ENCODE data around the gene CEP104. TPM values are rescaled to one million over a fixed set of nuclear protein-coding genes. Genes with fewer than 3 reads are reported as not detected.

Gene CEP104
- polyA plus RNA-seq, 3 donors = 8.3 to 25.1 (median 13.0) TPM

- peaks cover 13 to 40% (median 19%) of the 10 kb centered on the region in 3 donors for H3K27me3 Mint-ChIP-seq (ENCODE audit: low read depth in 3 of 3)
- no peaks in the 10 kb centered on the region for H3K9me3 ChIP-seq (replicated peaks in 1 of 2; ENCODE audit: control insufficient read depth in 1 of 2, insufficient read depth in 1 of 2, low read length in 2 of 2)
- H3K27ac Mint-ChIP-seq = peak overlapping the region in 1 of 7 donors; percentile 7
- 92% methylated on average over 11 of the region's 16 CpGs for WGBS (ENCODE audit: insufficient coverage)
- H3K4me2 ChIP-seq (replicated peaks; ENCODE audit: extremely low read depth, low read length, poor library complexity, severe bottlenecking) = peak overlapping the region; percentile 92
- H3K4me1 Mint-ChIP-seq = peaks cover 20% of the 10 kb centered on the region
- H3K9ac ChIP-seq (ENCODE audit: insufficient read depth, low read length, poor library complexity, severe bottlenecking) = no peak overlapping the region
- no peaks in the 10 kb centered on the region for H3K79me2 ChIP-seq (ENCODE audit: insufficient read depth, low read length)
- no peak for TF ChIP-seq CTCF (IDR thresholded peaks at IDR 0.05)
- peaks cover 2 to 4% of the 10 kb centered on the region in 2 donors for H3K36me3 ChIP-seq (replicated peaks in 1 of 2; ENCODE audit: control insufficient read depth in 1 of 2, insufficient read depth in 2 of 2, low read length in 2 of 2)
- H3K27me3 ChIP-seq (ENCODE audit: control insufficient read depth in 2 of 2, insufficient read depth in 2 of 2, low read length in 2 of 2) = peaks cover 0 to 27% of the 10 kb centered on the region in 2 donors
- no peak overlapping the region for H3K27ac ChIP-seq (ENCODE audit: low read depth in 1 of 2, low read length in 2 of 2)
- intact Hi-C loops (cut with micrococcal nuclease) = loop anchor here (5.0 to 10.0 kb wide), 3 partner anchors 129 to 149 kb away; partner anchors contain the start of genes C1orf174 (in 2 of the 2) and TPRG1L (in 1 of the 2)
- H4K20me1 ChIP-seq (ENCODE audit: insufficient read depth, low read length) = peaks cover under 1% of the 10 kb centered on the region
- H3K36me3 Mint-ChIP-seq = peaks cover 0 to 5% of the 10 kb centered on the region in 2 donors
- DNase-seq = no peak
- peaks cover 0 to 3% (median 0%) of the 10 kb centered on the region in 7 donors for H3K9me3 Mint-ChIP-seq
- no peak overlapping the region for H3K4me3 ChIP-seq (replicated peaks in 1 of 3; ENCODE audit: low read depth in 2 of 3, low read length in 3 of 3)
- H3K4me1 ChIP-seq (ENCODE audit: control insufficient read depth in 1 of 2, insufficient read depth in 2 of 2, low read length in 2 of 2) = peaks cover 19 to 32% of the 10 kb centered on the region in 2 donors
- peak overlapping the region in 1 of 2 donors; percentile 79 for H3K4me3 Mint-ChIP-seq
- H2AFZ ChIP-seq (ENCODE audit: insufficient read depth, low read depth, low read length, poor library complexity, severe bottlenecking) = no peak overlapping the region
Observed at GRCh38 chr1:3773572-3774275, 83.3 kb downstream of the CEP104 start.

GRCh38 chr1:3772715-3773571 is 84.1 kb downstream of the CEP104 start, which contains the start of gene SMIM1:
SMIM1 (plus strand) TSS chr1:3772749; CDS start chr1:3775374, 2,625 bp downstream.
- H3K27ac ChIP-seq (ENCODE audit: low read depth in 1 of 2, low read length in 2 of 2) = no peak within 1 kb of the TSS
- WGBS (ENCODE audit: insufficient coverage) = 9% methylated on average over 52 of the region's 55 CpGs
- H3K36me3 ChIP-seq (replicated peaks in 1 of 2; ENCODE audit: control insufficient read depth in 1 of 2, insufficient read depth in 2 of 2, low read length in 2 of 2) = no peaks in the 10 kb centered on the region
- Mint-ChIP-seq H3K4me1 (peaks cover 20% of the 10 kb centered on the region), H3K4me3 (peak within 1 kb of the TSS; percentile 70 to 79), H3K27ac (peak within 1 kb of the TSS in 2 of 7 donors; percentile 7 to 12), H3K27me3 (ENCODE audit: low read depth in 3 of 3) (peaks cover 17 to 40% (median 19%) of the 10 kb centered on the region in 3 donors), H3K36me3 (no peaks in the 10 kb centered on the region), H3K9me3 (peaks cover 0 to 3% (median 0%) of the 10 kb centered on the region in 7 donors)
- peak within 1 kb of the TSS; percentile 92 for H3K4me2 ChIP-seq (replicated peaks; ENCODE audit: extremely low read depth, low read length, poor library complexity, severe bottlenecking)
- TF ChIP-seq CTCF (IDR thresholded peaks at IDR 0.05) = no peak
- no peaks in the 10 kb centered on the region for H3K9me3 ChIP-seq (replicated peaks in 1 of 2; ENCODE audit: control insufficient read depth in 1 of 2, insufficient read depth in 1 of 2, low read length in 2 of 2)
- peaks cover 0 to 27% of the 10 kb centered on the region in 2 donors for H3K27me3 ChIP-seq (ENCODE audit: control insufficient read depth in 2 of 2, insufficient read depth in 2 of 2, low read length in 2 of 2)
- peak within 1 kb of the TSS; percentile 83 for H2AFZ ChIP-seq (ENCODE audit: insufficient read depth, low read depth, low read length, poor library complexity, severe bottlenecking)
- H3K4me1 ChIP-seq (ENCODE audit: control insufficient read depth in 1 of 2, insufficient read depth in 2 of 2, low read length in 2 of 2) = peaks cover 19 to 32% of the 10 kb centered on the region in 2 donors
- H3K79me2 ChIP-seq (ENCODE audit: insufficient read depth, low read length) = no peaks in the 10 kb centered on the region
- intact Hi-C loops (cut with micrococcal nuclease) = loop anchor here (5.0 to 10.0 kb wide), 3 partner anchors 129 to 148 kb away; partner anchors contain the start of genes C1orf174 (in 2 of the 2) and TPRG1L (in 1 of the 2)
- peak within 1 kb of the TSS; percentile 44 to 78 (median 48) for H3K4me3 ChIP-seq (replicated peaks in 1 of 3; ENCODE audit: low read depth in 2 of 3, low read length in 3 of 3)
- no peak for DNase-seq
- H4K20me1 ChIP-seq (ENCODE audit: insufficient read depth, low read length) = no peaks in the 10 kb centered on the region
- H3K9ac ChIP-seq (ENCODE audit: insufficient read depth, low read length, poor library complexity, severe bottlenecking) = peak within 1 kb of the TSS; percentile 54
